GM18520 (cell line): ENCODE results near the gene SAMM50.

Experiments
- ATAC-seq: cut with Tn5 transposase; IDR thresholded peaks from one replicate; pipeline ENCODE4 v1.9.1; 2021; ENCODE audit not compliant: unreplicated experiment

The SAMM50 gene

DNA sequence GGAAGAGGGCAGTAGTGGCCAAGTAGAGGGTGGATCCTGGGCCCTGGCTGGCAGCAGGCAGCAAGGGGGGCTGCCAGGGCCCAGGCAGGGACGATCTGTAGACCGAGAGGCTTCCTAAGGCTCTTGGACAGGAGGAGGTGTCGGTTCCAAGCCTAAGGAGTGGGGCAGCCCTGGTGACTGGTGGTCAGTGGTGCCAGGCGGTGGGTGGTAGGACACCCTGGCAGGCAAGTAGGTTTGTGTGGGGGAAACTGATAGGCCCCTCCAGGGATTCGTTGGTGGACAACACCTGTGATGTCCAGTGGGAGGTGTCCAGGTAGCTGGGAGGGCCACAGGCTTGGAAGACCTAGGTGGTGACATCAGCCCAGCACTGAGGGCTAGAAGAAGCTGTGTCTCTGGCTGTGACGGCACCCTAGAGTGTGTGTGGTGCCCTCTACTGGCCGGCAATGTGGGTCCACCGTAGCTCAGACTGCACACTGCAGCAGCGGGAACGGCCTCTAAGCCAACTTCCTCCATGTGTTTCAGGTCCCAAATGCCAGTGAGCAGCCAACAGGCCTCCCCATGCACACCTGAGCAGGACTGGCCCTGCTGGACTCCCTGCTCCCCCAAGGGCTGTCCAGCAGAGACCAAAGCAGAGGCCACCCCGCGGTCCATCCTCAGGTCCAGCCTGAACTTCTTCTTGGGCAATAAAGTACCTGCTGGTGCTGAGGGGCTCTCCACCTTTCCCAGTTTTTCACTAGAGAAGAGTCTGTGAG lies 9.4 kb upstream of the SAMM50 start:
- no peak for ATAC-seq

DNA sequence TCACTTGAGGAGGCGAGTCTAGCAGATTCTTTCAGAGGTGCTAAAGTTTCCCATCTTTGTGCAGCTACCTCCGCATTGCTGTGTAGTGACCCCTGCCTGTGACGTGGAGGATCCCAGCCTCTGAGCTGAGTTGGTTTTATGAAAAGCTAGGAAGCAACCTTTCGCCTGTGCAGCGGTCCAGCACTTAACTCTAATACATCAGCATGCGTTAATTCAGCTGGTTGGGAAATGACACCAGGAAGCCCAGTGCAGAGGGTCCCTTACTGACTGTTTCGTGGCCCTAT lies 8.9 kb upstream of the SAMM50 start:
- ATAC-seq, result no peak

DNA sequence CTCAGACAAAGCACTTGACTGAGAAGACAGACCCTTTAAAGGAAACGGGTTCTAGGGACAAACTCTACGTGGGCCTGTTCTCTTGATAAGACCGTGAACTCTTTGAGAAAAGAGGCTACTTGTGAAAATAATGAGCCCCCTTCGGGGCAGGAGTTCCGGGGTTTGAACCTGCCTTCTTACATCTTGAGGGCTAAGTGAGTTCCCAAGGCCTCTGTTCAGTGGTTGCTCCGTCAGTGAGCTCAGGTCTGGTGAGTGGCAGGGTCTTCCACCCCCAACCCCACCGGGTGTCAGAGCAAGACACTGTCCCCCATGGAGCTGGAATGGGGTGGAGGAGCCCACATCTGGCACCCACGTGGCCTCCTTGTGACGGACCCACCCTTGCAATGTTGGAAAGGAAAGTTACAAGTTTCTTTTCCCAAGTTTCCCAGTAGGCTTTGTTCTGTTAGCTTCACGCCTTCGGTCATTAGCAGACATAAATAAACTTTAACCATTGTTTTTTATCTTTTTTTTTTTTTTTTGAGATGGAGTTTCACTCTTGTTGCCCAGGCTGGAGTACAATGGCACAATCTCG lies 6.3 kb upstream of the SAMM50 start:
- ATAC-seq, result no peak

DNA sequence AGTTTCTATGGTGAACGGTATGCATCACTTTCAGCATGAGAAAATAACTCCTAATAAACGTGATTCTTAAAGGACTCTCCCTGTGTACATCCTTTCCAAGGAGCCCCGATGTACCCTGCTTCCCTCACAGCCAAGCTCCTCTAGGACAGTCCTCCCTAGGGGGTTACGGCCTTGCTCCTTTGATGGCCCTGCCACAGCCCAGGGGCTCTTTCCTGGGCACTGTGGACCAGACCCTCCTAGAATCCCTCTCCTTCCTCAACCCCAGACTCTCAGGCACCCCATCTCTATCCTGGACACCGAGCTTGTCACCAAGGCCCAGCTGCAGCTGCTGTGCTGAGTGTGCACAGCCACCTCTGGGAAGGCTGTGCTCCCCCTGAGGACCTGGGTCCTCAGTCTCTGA lies 3.9 kb upstream of the SAMM50 start:
- ATAC-seq, result no peak

DNA sequence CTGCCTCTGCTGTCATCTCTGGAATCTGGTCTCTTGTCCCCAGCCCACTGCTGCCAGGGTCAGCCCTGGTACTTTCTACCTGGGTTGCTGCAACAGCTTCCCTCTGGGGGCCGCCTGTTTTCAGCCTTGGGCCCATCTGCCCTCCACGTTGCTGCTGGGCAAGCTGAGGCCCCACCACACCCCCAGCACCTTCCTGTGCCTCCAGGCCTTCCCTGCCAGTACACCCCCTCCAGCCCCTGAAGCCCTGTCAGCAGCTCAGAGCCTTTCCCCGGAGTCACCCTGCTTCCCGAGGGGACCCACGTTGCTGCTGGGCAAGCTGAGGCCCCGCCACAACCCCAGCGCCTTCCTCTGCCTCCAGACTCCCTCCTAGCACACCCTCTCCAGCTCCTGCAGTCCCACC lies 3.3 kb upstream of the SAMM50 start:
- ATAC-seq, result no peak

- ATAC-seq, result no peak
Observed at GRCh38 chr22:43953988-43954785, 1.1 kb upstream of the SAMM50 start.

GRCh38 chr22:43955883-43956782 lies 891 bp downstream of the SAMM50 start:
- no peak for ATAC-seq

GRCh38 chr22:43956805-43957463 lies 1.7 kb downstream of the SAMM50 start:
- ATAC-seq, result no peak

- ATAC-seq, result no peak
Observed at GRCh38 chr22:43957871-43958270, 2.6 kb downstream of the SAMM50 start.

DNA sequence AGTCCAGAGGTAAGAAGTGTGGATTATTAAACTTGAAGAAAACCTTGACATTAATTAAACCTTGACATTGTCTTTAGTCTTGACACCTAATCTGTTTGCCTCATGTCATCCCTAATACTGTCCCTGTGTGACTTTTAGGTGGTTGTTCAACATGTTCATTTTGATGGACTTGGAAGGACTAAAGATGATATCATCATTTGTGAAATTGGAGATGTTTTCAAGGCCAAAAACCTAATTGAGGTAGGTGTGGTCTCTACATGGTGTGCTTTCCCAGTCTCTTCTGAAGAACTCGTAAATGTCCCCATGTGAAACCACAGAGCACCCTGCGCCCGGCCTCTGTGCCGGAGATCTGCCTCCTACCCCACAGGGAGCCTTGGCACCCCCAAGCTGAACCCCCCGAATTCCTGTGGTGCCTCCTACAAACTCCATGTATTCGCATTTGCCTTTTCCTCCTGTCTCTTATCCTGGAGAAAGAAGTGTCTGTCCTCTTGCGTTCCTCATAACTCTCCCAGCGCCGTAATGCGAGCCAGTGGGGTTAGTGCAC lies 9.1 kb downstream of the SAMM50 start:
- ATAC-seq, result no peak

DNA sequence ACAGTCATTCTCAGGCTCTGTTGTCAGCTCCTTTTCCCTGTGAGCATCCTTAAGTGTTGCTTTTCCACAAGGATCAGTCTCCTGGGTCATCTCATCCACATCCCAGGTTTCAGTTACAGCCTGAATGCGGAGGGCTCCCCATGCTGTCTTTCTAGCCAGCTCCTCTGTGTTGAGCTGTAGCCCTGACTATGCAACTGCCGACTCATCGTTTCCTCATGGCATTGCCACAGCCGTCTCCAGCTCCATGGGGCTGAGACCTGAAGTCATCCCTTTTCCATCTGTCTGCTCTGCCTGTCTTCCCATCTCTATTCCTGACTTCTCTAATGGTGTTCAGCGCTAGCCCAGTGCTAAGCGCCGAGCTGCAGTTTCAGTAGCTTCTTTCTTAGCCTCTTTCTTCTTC lies 11.8 kb downstream of the SAMM50 start:
- ATAC-seq, result no peak

- ATAC-seq, result no peak
Observed at GRCh38 chr22:43968614-43969013, 13.4 kb downstream of the SAMM50 start.

- no peak for ATAC-seq
Observed at GRCh38 chr22:43969021-43969878, 14.0 kb downstream of the SAMM50 start.

DNA sequence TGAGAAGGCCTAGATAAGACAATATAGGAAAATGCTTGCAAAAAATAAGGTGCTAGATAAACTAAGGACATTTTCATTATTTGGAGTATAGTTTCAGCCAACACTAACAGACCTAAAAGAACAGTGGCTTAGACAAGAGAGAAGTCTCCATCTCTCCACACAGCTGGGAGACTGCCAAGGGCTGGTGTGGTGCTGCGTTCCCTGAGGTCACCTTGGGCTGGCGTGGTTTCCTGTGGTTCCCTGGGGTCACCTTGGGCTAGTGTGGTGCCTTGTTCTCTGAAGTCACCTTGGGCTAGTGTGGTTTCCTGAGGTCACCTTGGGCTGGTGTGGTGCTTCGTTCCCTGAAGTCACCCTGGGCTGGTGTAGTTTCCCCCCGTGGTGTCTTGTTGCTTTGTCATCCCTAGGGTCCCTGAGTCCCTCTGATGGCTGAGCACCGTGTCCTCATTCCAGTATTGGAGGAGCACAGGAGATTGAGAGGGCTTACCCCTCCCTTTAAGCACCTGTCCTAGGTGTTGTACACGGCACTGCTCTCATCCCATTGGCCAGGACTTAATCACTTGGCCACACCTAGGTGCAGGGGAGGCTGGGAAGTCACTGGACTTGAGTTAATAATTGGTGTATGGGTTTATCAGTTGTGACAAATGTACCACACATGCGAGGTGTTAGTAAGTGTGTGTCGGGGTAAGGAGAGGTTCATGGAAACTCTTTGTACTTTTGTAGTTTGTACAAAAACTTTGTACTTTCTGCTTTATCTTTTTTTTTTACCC lies 14.9 kb downstream of the SAMM50 start:
- ATAC-seq, result no peak

- no peak for ATAC-seq
Observed at GRCh38 chr22:43971112-43971511, 15.9 kb downstream of the SAMM50 start.

GRCh38 chr22:43972931-43973462 lies 17.8 kb downstream of the SAMM50 start:
- no peak for ATAC-seq

GRCh38 chr22:43974028-43974545 lies 18.8 kb downstream of the SAMM50 start:
- no peak for ATAC-seq

DNA sequence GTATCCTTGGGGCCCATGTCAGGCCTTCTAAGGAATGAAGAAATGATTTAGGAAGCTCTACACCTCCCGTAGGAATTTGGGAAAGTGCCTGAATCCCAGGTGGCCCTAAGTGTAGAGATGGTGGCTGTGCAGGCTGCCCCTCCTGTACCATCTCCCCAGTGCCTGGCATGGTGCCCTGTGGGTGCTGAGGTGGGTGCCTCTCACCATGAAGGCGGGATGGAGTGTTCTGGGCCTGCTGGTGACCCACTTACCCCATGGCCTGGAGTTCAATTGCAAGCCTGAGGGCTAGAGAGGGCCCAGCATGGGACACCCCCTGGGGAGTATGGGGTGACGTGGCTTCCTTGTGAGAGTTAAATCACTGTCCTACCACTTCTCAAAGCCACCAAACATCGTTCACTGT lies 19.8 kb downstream of the SAMM50 start:
- no peak for ATAC-seq
